ENCODE results near the gene FAM72A. TPM values are rescaled to one million over a fixed set of nuclear protein-coding genes. Genes with fewer than 3 reads are reported as not detected.
A peak's percentile ranks its signal among the peaks of the same experiment; 100 is the strongest.
"Not testable (repeated sequence)": the region's sequence is repeated elsewhere in the genome, so short reads cannot be mapped to it uniquely, and the experiment has no call there.

The FAM72A gene
- total and polyA plus RNA-seq, 8 donors, result 3.9 to 7.7 (median 6.3) TPM

DNA sequence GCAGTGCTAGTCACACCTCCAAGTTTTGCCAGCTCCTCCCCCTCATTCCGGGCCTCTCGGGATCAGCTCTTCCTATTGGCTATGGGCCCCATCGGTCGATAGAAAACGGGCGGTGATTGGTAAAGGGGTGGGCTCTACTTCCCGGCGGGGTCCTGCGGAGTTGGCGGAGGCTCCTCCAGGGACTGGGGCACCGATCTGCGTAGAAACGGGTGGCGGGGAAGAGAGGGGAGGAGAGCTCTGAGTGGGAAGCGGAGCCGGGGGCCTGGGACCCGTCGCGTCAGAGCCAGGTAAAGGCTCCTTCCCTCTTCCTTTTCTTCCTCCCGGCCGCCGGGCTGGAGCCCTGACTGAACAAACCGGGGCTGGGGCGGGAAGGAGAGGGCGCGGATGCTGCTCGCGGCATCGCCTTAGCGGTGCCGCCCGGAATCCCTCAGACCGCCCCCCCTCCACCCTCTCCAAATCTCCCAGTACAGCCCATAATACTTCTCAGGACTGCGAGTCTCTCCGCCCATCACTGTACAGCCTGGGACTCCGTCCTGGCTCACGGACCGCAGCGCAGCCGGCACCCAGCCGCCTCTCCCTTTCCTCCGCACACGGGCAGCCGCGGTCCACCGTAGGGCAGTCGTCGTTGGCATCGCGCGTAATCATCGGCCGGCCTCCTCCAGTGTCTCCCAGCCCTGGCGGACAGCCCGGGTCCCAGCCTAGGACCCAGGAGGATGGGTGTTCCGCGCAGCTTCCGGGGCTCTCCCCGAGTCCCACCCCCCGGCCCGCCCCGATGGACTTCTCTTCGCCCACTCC lies 922 bp upstream of the FAM72A start, which contains the start of gene SRGAP2:
SRGAP2 (plus strand) TSS at position 178 of the 795 bp plus-strand sequence. CDS start 2,430 bp downstream, outside the sequence.
- peak; percentile 46 for ATAC-seq
- Histone ChIP-seq H3K27ac (peak within 1 kb of the TSS; percentile 75 to 86), H3K4me3 (peak within 1 kb of the TSS; percentile 44 to 56)
- intact Hi-C loops (cut with DNase I); H3K4me1 ChIP-seq; H3K27me3 ChIP-seq; H3K36me3 ChIP-seq; H3K9me3 ChIP-seq: not testable (repeated sequence)
- peak; percentile 58 to 86 (median 66) for DNase-seq

DNA sequence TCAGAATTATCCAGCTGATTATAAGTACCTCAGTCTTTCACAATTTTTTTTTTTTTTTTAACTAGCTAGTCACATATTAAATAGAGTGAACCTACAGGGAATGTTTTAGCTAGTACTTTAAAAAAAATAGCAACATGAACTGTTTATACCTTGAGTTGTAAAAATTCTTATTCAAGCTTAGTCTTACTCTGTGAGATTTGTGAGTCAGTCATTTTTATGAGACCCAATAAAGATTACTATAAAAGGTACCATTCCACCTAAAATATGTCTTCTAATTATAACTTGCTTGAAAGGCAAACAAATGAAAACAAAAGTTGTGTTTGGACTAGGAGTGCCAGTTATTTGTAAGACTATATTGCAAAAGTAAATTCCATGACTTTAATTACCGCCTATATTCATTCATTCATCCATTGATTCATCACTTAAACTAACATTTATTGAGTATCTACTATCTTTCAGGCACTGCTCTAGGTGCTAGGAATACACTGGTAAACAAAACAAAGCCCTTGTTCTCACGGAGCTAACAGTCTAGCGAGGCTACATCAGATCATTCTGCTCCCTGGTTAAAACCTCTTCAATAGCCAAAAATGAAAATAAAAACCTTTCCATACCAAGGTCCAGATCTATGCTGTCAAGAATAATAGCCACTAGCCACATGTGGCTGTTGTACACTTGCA lies 5.8 kb downstream of the FAM72A start:
- not testable (repeated sequence) for H3K4me3 ChIP-seq, ATAC-seq, DNase-seq

DNA sequence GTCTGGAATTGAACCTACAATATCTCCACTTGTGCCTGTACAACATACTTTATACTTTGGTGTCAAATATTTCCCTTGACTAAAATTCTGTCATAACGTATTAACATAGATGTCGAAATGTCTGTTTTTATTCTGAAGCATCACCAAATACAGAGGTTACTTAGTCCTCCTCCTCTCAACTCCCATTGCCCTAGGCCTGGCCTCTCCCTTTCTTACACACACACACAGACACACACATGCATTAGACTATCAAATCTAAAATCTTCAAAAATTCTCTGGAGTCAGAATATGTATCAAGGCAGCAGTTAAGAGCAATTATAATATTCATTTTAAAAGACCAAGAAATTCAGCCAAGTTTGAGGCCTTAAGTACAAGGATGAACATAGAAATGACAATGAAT lies 7.5 kb downstream of the FAM72A start:
- H3K27me3 ChIP-seq; H3K9me3 ChIP-seq; ATAC-seq; DNase-seq; intact Hi-C loops (cut with DNase I); H3K27ac ChIP-seq; H3K36me3 ChIP-seq; H3K4me3 ChIP-seq; H3K4me1 ChIP-seq: not testable (repeated sequence)

More for the DNA sequence above, 5.8 kb downstream of the FAM72A start:
- H3K4me1 ChIP-seq; H3K27me3 ChIP-seq; H3K9me3 ChIP-seq; intact Hi-C loops (cut with DNase I); H3K36me3 ChIP-seq; H3K27ac ChIP-seq: not testable (repeated sequence)

DNA sequence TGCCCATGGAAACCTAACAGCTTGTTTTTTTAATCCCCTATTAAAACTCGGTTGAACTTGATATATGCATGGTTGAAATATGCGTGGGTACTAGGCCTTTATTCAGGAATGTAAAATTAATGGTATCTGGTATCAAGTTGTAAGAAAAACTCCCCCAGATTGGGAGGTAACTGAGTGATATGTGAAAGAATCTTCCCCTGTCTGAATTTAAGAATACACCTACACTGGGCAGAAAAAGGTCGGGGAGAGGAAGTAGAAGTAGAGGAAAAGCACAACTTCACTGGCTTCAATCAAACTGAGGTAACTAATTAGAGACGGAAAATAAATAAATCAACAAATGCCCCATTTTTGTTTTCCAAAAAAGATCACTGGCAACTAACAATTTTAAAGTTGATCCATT lies 15.8 kb downstream of the FAM72A start:
- H3K27ac ChIP-seq; H3K4me1 ChIP-seq; ATAC-seq; H3K4me3 ChIP-seq; DNase-seq; H3K27me3 ChIP-seq; H3K9me3 ChIP-seq; H3K36me3 ChIP-seq; intact Hi-C loops (cut with DNase I): not testable (repeated sequence)

DNA sequence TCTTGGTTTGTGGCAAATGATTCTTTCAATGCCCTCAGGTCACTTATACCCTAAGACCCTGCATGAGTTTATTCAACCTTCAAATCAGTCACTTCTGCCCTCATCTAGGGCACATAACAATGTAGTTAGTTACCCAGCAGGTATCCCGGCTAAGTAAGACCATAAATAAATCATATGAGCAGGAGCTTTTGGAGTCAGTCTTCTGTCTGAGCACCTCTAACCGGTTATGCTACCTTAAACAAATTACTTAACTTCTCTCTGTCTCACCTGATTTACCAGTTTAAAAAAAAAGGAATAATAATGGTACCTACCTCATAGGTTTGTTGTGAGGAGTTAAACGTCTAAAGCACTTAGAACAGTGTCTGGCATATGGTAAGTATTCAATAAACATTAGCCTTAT lies 16.9 kb downstream of the FAM72A start:
- H3K4me3 ChIP-seq; H3K27ac ChIP-seq; H3K9me3 ChIP-seq; DNase-seq; H3K27me3 ChIP-seq; H3K36me3 ChIP-seq; ATAC-seq; intact Hi-C loops (cut with DNase I); H3K4me1 ChIP-seq: not testable (repeated sequence)

DNA sequence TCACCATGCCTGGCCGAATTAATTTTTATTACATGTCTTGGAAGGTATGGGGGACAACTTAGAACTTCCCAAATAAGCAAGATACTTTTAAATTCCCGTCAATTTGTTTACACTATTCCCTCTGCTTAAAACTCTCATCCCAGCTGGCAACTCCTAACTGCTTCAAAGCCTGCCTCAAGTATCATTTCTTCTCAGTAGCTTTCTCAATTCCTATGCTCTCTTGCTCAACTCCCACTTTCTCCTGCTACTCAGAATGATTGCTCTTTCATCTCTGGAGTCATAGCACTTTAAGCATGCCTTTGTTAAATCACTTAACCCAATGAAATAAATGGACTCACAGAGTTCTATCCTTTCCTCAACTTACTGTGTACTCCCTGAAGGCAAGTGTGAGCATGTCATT lies 18.9 kb downstream of the FAM72A start:
- H3K27ac ChIP-seq; DNase-seq; H3K27me3 ChIP-seq; H3K36me3 ChIP-seq; H3K9me3 ChIP-seq; H3K4me3 ChIP-seq; intact Hi-C loops (cut with DNase I); H3K4me1 ChIP-seq: not testable (repeated sequence)
- peak; percentile 75 for ATAC-seq

DNA sequence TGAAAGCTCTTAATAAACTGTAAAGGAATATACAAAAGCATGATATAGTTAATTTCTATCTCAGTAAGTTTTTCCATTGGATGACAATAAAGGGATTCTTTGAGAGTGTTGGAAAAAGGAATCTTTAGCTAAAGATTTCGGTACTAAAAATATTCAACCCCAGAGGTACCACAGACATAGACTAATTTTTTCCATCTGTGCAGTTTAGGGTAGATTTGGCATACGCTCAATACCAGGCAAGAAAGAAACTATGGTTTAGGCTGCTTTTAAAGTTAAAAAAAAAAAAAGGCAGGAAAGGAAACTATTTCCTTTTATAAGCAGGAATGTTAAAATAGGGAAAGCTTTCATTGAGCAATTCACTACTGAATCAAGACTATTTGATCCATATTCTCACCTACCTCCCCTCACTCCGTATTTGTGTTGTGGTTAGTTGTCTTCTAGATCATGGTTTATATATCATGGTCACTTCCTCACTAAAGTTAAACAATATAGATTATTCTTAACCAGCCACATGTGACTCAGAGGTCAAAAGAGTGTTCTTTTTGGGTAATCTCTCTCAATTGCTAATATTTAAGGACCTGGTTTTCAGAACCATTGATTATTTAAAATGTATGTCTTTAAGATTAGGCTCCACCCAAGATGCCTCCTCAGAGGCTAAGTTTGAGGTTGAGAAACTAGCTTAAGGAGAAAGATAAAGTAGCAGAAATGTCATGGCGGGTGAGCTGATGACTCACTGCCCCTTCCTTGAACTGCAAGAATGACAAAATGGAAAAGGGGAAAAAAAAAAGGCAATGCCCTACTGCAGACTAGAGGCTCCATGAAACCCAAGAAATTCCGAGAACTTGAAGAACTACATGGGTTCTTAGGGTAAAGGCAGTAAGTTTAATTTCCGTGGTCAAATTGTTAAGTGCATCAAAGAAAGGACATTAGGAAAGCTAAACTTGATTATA lies 20.0 kb downstream of the FAM72A start:
- H3K4me3 ChIP-seq; H3K9me3 ChIP-seq; H3K27ac ChIP-seq; intact Hi-C loops (cut with DNase I); H3K4me1 ChIP-seq; H3K27me3 ChIP-seq; H3K36me3 ChIP-seq; DNase-seq: not testable (repeated sequence)
- peak; percentile 70 for ATAC-seq

DNA sequence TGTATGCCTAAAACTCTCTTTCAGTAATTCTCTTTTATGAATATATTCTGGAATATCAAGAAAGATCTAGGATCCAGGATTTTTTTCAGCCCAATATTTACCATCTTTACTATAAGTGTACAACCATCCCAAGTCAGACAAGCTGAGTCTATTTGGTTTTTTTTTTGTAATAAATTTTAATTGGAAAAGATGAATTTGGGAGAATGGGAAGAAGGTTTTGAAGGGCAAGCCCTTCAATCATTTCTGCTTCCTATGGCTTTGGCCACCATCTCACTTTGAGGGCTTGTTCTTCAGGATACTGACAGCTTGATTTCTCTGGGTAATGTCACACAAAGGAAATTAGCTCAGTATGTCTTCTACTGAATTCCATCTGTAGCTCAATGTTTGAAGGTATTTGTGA lies 23.0 kb downstream of the FAM72A start:
- H3K4me1 ChIP-seq; ATAC-seq; DNase-seq; H3K36me3 ChIP-seq; H3K27ac ChIP-seq; H3K27me3 ChIP-seq; H3K9me3 ChIP-seq; H3K4me3 ChIP-seq; intact Hi-C loops (cut with DNase I): not testable (repeated sequence)

DNA sequence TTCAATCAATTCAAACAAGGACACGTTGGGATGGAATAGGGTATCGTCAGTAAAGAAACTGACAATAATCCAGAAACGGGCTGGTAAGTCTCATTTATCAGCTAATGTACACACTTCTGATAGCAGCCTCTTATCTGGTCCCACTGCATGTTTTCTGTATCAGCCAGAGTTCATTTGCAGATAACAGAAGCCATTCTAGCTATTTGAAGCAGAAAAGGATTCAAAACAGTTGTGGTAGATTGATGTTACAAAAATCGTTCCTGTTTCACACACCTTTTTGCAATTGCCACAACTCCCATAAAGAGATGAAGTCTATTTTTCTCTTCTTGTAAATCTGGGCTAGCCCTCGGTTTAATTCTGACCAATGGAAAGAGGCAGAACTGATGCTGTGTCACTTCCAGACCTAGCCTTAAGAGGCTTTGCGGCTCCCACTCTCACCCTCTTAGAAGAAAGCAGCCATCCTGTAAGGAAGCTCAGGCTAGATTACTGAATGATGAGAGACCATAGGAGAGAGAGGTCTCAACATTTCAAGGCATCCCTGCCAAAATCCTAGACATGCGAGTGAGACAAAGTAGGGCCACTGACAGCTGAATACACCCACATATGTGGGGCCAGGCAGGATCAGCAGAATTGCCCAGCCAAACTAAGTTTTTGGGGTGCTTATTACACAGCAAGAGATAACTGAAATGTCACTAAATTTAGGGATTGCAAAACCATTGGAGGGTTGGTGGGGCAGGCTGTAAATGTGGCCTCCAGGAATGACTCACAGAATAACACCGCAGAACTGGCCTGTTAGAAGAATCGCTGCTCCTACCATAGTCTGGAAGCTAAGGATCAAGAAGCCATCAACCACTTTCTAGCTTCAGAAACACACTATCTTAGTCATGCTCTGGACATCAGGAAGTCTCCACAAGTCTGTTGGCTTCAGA lies 24.3 kb downstream of the FAM72A start:
- not testable (repeated sequence) for H3K4me3 ChIP-seq, H3K27me3 ChIP-seq, H3K4me1 ChIP-seq

DNA sequence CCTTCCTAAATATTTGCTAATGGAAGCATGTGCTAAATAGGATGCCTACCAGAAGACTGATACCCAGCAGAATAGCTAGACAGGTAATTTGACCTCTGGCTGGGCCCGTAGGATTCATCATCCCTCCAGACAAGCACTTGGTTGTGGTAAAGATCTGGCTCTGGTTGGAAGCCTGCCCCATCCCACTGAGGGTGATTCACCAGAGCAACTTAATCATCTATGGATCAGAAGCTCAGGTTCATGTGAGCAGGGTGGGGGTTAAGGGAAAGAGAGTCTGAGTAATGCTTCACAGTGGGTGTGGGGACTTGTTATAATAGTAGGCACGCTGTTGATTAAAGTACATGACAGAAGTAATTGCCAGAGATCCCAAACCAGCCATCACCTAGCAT lies 26.5 kb downstream of the FAM72A start:
- ATAC-seq, result peak; percentile 43

More for the DNA sequence above, 24.3 kb downstream of the FAM72A start:
- ATAC-seq, result peak; percentile 12
- intact Hi-C loops (cut with DNase I); H3K27ac ChIP-seq; H3K36me3 ChIP-seq; DNase-seq; H3K9me3 ChIP-seq: not testable (repeated sequence)

DNA sequence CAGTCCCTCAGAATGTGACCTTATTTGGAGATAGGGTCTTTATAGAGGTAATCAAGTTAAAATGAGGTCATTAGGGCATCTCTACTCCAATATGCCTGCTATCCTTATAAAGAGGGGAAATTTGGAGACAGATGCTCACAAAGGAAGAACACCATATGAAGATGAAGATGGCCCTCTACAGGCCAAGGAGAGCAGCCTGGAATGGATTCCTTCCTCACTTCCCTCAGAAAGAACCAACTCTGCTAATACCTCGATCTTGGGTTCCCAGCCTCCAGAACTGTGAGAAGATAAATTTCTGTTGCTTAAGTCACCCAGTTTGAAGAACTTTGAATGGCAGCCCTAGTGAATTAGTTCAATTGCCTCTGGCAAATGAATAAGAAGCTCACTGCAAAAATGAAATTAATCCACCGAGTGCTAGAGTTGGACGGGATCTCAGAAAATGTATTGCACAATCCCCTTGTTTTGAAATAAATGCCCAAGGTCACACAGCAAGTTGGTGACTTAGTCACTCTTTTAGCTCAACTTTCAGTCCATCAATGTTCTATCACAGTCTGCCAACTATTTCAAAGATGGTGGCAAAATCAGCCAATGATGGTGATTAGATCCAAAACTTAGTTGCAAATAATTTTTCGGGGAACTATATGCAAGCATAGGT lies 27.1 kb downstream of the FAM72A start:
- H3K4me1 ChIP-seq; H3K27me3 ChIP-seq; DNase-seq; H3K27ac ChIP-seq; H3K9me3 ChIP-seq; intact Hi-C loops (cut with DNase I); H3K36me3 ChIP-seq; H3K4me3 ChIP-seq: not testable (repeated sequence)
- peak; percentile 73 for ATAC-seq

More for the DNA sequence above, 26.5 kb downstream of the FAM72A start:
- H3K4me3 ChIP-seq; H3K4me1 ChIP-seq; H3K9me3 ChIP-seq; H3K27me3 ChIP-seq; H3K36me3 ChIP-seq; intact Hi-C loops (cut with DNase I); H3K27ac ChIP-seq: not testable (repeated sequence)
- DNase-seq, result peak in 1 of 4 donors; percentile 34
